VCaP (cell line): ENCODE results near the gene CEACAM19.
A peak's percentile ranks its signal among the peaks of the same experiment; 100 is the strongest.
"Not testable (repeated sequence)": the region's sequence is repeated elsewhere in the genome, so short reads cannot be mapped to it uniquely, and the experiment has no call there.

Experiments
- H3K27ac ChIP-seq: fragments of 450-650 bp; 2 replicates; pipeline ENCODE4 v1.5.1; 2017
- TF ChIP-seq, protein P1 (sequence below): fragments of 450-650 bp; conservative IDR thresholded peaks from 2 replicates; pipeline ENCODE4 v1.5.1; 2017; ENCODE audit warnings: mild to moderate bottlenecking, moderate library complexity

The CEACAM19 gene

GRCh38 chr19:44661904-44662303 is 9.4 kb upstream of the CEACAM19 start:
- TF ChIP-seq, protein P1, sequence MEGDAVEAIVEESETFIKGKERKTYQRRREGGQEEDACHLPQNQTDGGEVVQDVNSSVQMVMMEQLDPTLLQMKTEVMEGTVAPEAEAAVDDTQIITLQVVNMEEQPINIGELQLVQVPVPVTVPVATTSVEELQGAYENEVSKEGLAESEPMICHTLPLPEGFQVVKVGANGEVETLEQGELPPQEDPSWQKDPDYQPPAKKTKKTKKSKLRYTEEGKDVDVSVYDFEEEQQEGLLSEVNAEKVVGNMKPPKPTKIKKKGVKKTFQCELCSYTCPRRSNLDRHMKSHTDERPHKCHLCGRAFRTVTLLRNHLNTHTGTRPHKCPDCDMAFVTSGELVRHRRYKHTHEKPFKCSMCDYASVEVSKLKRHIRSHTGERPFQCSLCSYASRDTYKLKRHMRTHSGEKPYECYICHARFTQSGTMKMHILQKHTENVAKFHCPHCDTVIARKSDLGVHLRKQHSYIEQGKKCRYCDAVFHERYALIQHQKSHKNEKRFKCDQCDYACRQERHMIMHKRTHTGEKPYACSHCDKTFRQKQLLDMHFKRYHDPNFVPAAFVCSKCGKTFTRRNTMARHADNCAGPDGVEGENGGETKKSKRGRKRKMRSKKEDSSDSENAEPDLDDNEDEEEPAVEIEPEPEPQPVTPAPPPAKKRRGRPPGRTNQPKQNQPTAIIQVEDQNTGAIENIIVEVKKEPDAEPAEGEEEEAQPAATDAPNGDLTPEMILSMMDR = no peak

DNA sequence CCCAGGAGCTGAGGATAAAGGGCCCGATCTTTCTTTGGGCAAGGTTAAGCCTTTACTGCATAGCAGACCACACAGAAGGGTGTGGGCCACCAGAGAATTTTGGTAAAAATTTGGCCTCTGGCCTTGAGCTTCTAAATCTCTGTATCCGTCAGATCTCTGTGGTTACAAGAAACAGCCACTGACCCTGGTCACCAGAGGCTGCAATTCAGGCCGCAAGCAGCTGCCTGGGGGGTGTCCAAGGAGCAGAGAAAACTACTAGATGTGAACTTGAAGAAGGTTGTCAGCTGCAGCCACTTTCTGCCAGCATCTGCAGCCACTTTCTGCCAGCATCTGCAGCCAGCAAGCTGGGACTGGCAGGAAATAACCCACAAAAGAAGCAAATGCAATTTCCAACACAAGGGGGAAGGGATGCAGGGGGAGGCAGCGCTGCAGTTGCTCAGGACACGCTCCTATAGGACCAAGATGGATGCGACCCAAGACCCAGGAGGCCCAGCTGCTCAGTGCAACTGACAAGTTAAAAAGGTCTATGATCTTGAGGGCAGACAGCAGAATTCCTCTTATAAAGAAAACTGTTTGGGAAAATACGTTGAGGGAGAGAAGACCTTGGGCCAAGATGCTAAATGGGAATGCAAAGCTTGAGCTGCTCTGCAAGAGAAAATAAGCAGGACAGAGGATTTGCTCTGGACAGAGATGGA is 8.4 kb upstream of the CEACAM19 start:
- TF ChIP-seq, protein P1 = no peak

More at GRCh38 chr19:44661904-44662303, 9.4 kb upstream of the CEACAM19 start:
- H3K27ac ChIP-seq = peak overlapping the region; percentile 20

GRCh38 chr19:44663996-44664395 is 7.3 kb upstream of the CEACAM19 start:
- TF ChIP-seq, protein P1 = no peak
- H3K27ac ChIP-seq = no peak overlapping the region

More for the DNA sequence above, 8.4 kb upstream of the CEACAM19 start:
- peak overlapping the region; percentile 20; the same call in 1 of the 2 replicates for H3K27ac ChIP-seq

- no peak overlapping the region for H3K27ac ChIP-seq
- TF ChIP-seq, protein P1 = no peak
These were observed 6.3 kb upstream of the CEACAM19 start for GRCh38 chr19:44664976-44665375.

GRCh38 chr19:44666852-44667556 is 4.3 kb upstream of the CEACAM19 start:
- no peak overlapping the region for H3K27ac ChIP-seq
- TF ChIP-seq, protein P1 = no peak

DNA sequence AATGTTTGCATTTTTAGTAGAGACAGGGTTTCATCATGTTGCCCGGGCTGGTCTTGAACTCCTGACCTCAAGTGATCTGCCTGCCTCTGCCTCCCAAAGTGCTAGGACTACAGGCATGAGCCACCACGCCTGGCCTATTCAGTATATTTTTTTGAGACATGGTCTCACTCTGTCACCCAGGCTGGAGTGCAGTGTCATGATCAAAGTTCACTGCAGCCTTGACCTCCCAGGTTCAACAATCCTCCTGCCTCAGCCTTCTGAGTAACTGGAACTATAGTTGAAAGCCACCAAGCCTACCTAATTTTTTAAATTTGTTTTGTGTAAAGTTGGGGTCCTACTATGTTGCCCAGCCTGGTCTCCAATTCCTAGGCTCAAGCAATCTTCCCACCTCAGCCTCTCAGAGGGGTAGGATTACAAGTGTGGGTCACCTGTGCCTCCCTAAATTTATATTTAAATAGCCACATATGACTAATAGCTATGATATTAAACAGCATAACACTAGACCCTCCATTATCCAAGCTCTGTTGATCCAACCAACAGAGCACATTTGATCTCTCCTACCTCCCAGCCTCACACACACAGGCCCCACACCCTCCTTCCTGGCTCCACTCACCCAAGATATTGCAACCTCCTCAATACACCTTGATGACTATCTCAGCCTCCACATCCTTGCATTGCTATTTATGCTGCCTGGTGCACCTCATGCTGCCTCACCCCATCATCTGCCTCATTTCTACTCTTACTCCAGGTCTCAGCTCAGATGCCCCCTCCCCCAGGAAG is 2.1 kb upstream of the CEACAM19 start:
- TF ChIP-seq, protein P1 = no peak
- H3K27ac ChIP-seq = no peak overlapping the region

DNA sequence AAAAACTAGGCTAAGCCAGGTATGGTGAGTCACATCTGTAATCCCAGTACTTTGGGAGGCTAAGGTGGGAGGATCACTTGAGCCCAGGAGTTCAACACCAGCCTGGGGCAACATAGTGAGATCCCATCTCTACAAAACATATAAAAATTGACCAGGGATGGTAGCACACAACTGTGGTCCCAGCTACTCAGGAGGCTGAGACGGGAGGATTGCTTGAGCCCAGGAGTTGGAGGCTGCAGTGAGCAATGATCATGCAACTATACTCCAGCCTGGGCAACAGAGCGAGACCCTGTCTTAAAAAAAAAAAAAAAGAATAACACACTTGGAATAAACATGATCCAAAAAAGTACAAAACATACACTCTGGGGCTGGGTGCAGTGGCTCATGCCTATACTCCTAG is 1.3 kb upstream of the CEACAM19 start:
- not testable (repeated sequence) for H3K27ac ChIP-seq
